ENCODE data around the gene NPDC1.

NPDC1 gene

GRCh38 chr9:137054932-137055384 is 9.0 kb upstream of the NPDC1 start:
- TF ChIP-seq GATA3 (IDR thresholded peaks at IDR 0.05; ENCODE audit: low read depth, low read length) (no peak), GATA2 (IDR thresholded peaks at IDR 0.05; ENCODE audit: low read depth, low read length) (no peak)

- no peak for TF ChIP-seq GATA2 (IDR thresholded peaks at IDR 0.05; ENCODE audit: low read depth, low read length)
- no peak for TF ChIP-seq GATA3 (IDR thresholded peaks at IDR 0.05; ENCODE audit: low read depth, low read length)
Measured at GRCh38 chr9:137053944-137054931, 8.3 kb upstream of the NPDC1 start, which contains the start of gene ENTPD2. Gene ENTPD2, minus strand, starts transcription at chr9:137054061. Its CDS starts 64 bp downstream, at chr9:137053997.

- TF ChIP-seq GATA3 (IDR thresholded peaks at IDR 0.05; ENCODE audit: low read depth, low read length) (no peak), GATA2 (IDR thresholded peaks at IDR 0.05; ENCODE audit: low read depth, low read length) (no peak)
Measured at GRCh38 chr9:137052998-137053943, 7.3 kb upstream of the NPDC1 start.

GRCh38 chr9:137052293-137052692 is 6.3 kb upstream of the NPDC1 start:
- no peak for TF ChIP-seq GATA2 (IDR thresholded peaks at IDR 0.05; ENCODE audit: low read depth, low read length)
- no peak for TF ChIP-seq GATA3 (IDR thresholded peaks at IDR 0.05; ENCODE audit: low read depth, low read length)

- no peak for TF ChIP-seq GATA2 (IDR thresholded peaks at IDR 0.05; ENCODE audit: low read depth, low read length)
- TF ChIP-seq GATA3 (IDR thresholded peaks at IDR 0.05; ENCODE audit: low read depth, low read length): no peak
Measured at GRCh38 chr9:137051145-137051724, 5.3 kb upstream of the NPDC1 start.

- no peak for TF ChIP-seq GATA2 (IDR thresholded peaks at IDR 0.05; ENCODE audit: low read depth, low read length)
- no peak for TF ChIP-seq GATA3 (IDR thresholded peaks at IDR 0.05; ENCODE audit: low read depth, low read length)
Measured at GRCh38 chr9:137050570-137050969, 4.6 kb upstream of the NPDC1 start.

- TF ChIP-seq GATA3 (IDR thresholded peaks at IDR 0.05; ENCODE audit: low read depth, low read length) (no peak), GATA2 (IDR thresholded peaks at IDR 0.05; ENCODE audit: low read depth, low read length) (no peak)
Measured at GRCh38 chr9:137049544-137050449, 3.8 kb upstream of the NPDC1 start.

GRCh38 chr9:137048655-137049543 is 2.9 kb upstream of the NPDC1 start:
- no peak for TF ChIP-seq GATA2 (IDR thresholded peaks at IDR 0.05; ENCODE audit: low read depth, low read length)
- TF ChIP-seq GATA3 (IDR thresholded peaks at IDR 0.05; ENCODE audit: low read depth, low read length): no peak

GRCh38 chr9:137045294-137046087 is 486 bp downstream of the NPDC1 start:
- TF ChIP-seq GATA2 (IDR thresholded peaks at IDR 0.05; ENCODE audit: low read depth, low read length) (no peak), GATA3 (IDR thresholded peaks at IDR 0.05; ENCODE audit: low read depth, low read length) (no peak)

GRCh38 chr9:137044502-137045177 is 1.3 kb downstream of the NPDC1 start:
- TF ChIP-seq GATA3 (IDR thresholded peaks at IDR 0.05; ENCODE audit: low read depth, low read length) (no peak), GATA2 (IDR thresholded peaks at IDR 0.05; ENCODE audit: low read depth, low read length) (no peak)

- TF ChIP-seq GATA3 (IDR thresholded peaks at IDR 0.05; ENCODE audit: low read depth, low read length) (no peak), GATA2 (IDR thresholded peaks at IDR 0.05; ENCODE audit: low read depth, low read length) (no peak)
Measured at GRCh38 chr9:137044037-137044436, 1.9 kb downstream of the NPDC1 start.
